Right lobe of liver (tissue), 6 donors: ENCODE data around the gene UTP25. TPM values are rescaled to one million over a fixed set of nuclear protein-coding genes. Genes with fewer than 3 reads are reported as not detected.

ENCODE experiments used
- ATAC-seq, 4 donors: fragments of 200-7000 bp; cut with Tn5 transposase; one replicate each; pipeline ENCODE4 v1.9.1; 2020; ENCODE audit warnings: mild to moderate bottlenecking in 4 of 4, moderate library complexity in 4 of 4
- DNase-seq, 3 donors: peaks; one replicate each; pipeline ENCODE4 v3.0.0-alpha.2; 2020
- H3K27ac ChIP-seq, 3 donors: fragments of 200-600 bp; one replicate each; pipeline ENCODE4 v1.8.0; 2022
- H3K27me3 ChIP-seq, 2 donors: fragments of 200-600 bp; one replicate each; pipeline ENCODE4 v1.8.0; 2022
- H3K36me3 ChIP-seq, 4 donors: fragments of 200-600 bp; sonication (generic) in 1 of 4; one replicate each; pipeline versions ENCODE4 v1.5.1 to v1.8.0; 2017 to 2022; ENCODE audit warnings: control low read depth in 1 of 4
- H3K4me1 ChIP-seq, 4 donors: fragments of 200-600 bp; sonication (generic) in 1 of 4; one replicate each; pipeline versions ENCODE4 v1.5.1 to v1.8.0; 2017 to 2022; ENCODE audit warnings: control low read depth in 1 of 4
- H3K4me3 ChIP-seq, 3 donors: fragments of 200-600 bp; one replicate each; pipeline ENCODE4 v1.8.0; 2022
- H3K9me3 ChIP-seq, 4 donors: fragments of 200-600 bp; sonication (generic) in 1 of 4; one replicate each; pipeline versions ENCODE4 v1.5.1 to v1.8.0; 2017 to 2022; ENCODE audit warnings: control low read depth in 1 of 4
- POLR2A ChIP-seq: fragments of 450-650 bp; IDR thresholded peaks from one replicate; pipeline ENCODE4 v1.6.1; 2017; ENCODE audit warnings: antibody characterized with exemption, mild to moderate bottlenecking
- WGBS: methylation state at CpG from one replicate; pipeline ENCODE4 v1.1.6; 2018; ENCODE audit warnings: low coverage, low lambda C conversion rate; ENCODE audit not compliant: insufficient coverage; ENCODE audit errors: missing lambda C conversion rate; 5-methylcytosine and 5-hydroxymethylcytosine counted together
- intact Hi-C, 2 donors: fragments of 100-400 bp; cut with DNase I; formaldehyde crosslinking; loops; one replicate each; pipeline versions ENCODE4 v1.11.2 to v1.14.1; 2022
- total RNA-seq, 6 experiments: library from RNA; depleted of rRNA in 2 of 6; stranded (reverse); fragments of >200 nt in 2 of 6; fragmentation: NEBNext Ultra II Directional in 3 of 6; extraction: Animal tissue kit (Norgen Biotek cat#: 25700) in 3 of 6; gene quantifications; one replicate each; pipeline versions ENCODE4 v1.1.0 to v1.2.4, GENCODE V29; 2016 to 2023
- TF ChIP-seq, protein P1 (sequence below), 4 donors: fragments of 200-600 bp in 3 of 4; fragments of 450-650 bp in 1 of 4; IDR thresholded peaks; one replicate each; pipeline versions ENCODE4 v1.5.1 to v1.8.0; 2016 to 2022; ENCODE audit warnings: antibody characterized with exemption in 4 of 4, mild to moderate bottlenecking in 2 of 4
- donor health status: DM: no; HTN: yes; CAD: no.
- donor health status: DM: no; HTN: no; CAD: no.
- donor health status: DM: no; HTN: no; CAD: no.
- donor health status: DM: no; HTN: yes; CAD: no.
- donor health status: DM: no; HTN: yes; CAD: no.

Gene UTP25
- total RNA-seq, 6 experiments from 2014 or later: 4.6 to 10.0 (median 6.4) TPM

DNA sequence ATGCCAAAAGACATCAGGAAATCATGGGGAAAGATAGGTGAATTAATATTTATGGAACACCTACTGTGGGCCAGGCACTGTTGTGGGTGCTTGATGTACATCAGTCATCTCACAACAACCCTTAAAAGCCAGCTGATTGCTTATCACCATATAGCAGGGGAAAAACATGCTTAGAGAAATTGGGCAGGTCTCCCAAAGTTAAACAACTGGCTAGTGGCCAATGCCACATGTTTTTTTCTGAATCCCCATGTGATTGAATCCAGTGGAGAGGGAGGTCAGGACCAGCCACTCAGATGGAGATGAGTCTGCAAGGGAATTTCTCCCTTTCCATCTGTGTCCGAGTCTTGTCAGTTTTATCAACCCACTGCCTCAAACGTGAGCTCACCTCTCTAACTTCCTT lies 33.5 kb downstream of the UTP25 start:
- no peak for ATAC-seq
- Histone ChIP-seq H3K4me3 (no peak overlapping the region), H3K27me3 (no peaks in the 10 kb centered on the region), H3K4me1 (no peaks in the 10 kb centered on the region), H3K9me3 (no peaks in the 10 kb centered on the region), H3K36me3 (no peaks in the 10 kb centered on the region), H3K27ac (no peak overlapping the region)
- intact Hi-C loops: loop anchor here in 1 of 2 donors (10.0 kb wide), 1 partner anchor 124 kb away; no protein-coding TSS in a partner anchor
- WGBS: 58% methylated on average over 2 of the region's 2 CpGs
- DNase-seq: no peak
- TF ChIP-seq, protein P1, sequence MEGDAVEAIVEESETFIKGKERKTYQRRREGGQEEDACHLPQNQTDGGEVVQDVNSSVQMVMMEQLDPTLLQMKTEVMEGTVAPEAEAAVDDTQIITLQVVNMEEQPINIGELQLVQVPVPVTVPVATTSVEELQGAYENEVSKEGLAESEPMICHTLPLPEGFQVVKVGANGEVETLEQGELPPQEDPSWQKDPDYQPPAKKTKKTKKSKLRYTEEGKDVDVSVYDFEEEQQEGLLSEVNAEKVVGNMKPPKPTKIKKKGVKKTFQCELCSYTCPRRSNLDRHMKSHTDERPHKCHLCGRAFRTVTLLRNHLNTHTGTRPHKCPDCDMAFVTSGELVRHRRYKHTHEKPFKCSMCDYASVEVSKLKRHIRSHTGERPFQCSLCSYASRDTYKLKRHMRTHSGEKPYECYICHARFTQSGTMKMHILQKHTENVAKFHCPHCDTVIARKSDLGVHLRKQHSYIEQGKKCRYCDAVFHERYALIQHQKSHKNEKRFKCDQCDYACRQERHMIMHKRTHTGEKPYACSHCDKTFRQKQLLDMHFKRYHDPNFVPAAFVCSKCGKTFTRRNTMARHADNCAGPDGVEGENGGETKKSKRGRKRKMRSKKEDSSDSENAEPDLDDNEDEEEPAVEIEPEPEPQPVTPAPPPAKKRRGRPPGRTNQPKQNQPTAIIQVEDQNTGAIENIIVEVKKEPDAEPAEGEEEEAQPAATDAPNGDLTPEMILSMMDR (IDR thresholded peaks at IDR 0.05): no peak
- TF ChIP-seq POLR2A: no peak

DNA sequence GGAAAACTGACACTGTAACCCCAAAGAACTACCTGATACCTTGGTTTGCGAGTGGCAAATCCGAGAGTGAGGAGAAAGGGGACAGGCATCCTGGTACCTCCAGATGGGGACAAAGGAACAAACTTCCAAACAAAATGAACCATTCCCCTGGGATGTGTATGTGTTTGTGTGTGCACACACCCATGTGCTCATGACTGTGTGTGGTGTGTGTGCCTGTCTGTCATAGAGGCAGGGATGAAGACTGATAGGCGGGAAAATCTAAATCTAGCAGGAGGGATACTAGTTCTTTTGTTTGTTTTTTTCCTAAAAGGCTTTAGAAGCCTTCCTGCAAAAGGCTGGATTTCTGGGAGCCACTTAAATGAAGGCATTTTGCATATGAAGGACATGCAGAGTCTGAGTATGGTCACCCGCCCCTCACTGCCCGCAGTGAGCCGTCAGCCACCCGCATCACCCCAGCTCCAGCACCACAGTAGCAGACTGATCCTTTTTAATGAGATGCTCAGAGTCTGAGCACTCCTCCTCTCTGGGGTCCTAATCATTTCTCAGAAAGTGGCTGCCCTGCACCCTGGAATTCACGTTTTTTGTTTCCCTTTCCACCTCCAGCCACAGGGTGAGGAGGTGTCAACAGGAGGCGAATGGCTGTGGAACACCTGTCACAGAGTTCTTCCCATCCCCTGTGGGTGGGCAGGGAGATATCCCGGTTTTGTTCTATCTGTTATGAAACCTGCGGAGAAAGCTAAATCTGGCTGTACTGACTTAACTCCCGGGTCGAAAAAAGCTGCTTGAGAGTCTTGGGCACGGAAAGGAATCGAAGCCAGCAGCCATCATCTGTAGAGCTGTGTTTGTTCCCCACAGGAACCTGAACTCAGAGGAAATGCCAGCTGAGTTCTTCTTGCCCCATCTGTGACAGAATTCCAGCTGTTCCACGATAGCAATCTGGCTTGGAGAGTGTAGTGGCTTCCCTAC lies 34.9 kb downstream of the UTP25 start:
- DNase-seq (no peak), ATAC-seq (no peak)
- Histone ChIP-seq H3K27ac (no peak overlapping the region), H3K27me3 (no peaks in the 10 kb centered on the region), H3K9me3 (no peaks in the 10 kb centered on the region), H3K36me3 (no peaks in the 10 kb centered on the region), H3K4me3 (no peak overlapping the region), H3K4me1 (no peaks in the 10 kb centered on the region)
- 34% methylated on average over 9 of the region's 16 CpGs for WGBS
- TF ChIP-seq, protein P1 (IDR thresholded peaks at IDR 0.05): no peak
- no peak for TF ChIP-seq POLR2A
- intact Hi-C loops: loop anchor here in 1 of 2 donors (10.0 kb wide), 1 partner anchor 122 kb away; no protein-coding TSS in a partner anchor

DNA sequence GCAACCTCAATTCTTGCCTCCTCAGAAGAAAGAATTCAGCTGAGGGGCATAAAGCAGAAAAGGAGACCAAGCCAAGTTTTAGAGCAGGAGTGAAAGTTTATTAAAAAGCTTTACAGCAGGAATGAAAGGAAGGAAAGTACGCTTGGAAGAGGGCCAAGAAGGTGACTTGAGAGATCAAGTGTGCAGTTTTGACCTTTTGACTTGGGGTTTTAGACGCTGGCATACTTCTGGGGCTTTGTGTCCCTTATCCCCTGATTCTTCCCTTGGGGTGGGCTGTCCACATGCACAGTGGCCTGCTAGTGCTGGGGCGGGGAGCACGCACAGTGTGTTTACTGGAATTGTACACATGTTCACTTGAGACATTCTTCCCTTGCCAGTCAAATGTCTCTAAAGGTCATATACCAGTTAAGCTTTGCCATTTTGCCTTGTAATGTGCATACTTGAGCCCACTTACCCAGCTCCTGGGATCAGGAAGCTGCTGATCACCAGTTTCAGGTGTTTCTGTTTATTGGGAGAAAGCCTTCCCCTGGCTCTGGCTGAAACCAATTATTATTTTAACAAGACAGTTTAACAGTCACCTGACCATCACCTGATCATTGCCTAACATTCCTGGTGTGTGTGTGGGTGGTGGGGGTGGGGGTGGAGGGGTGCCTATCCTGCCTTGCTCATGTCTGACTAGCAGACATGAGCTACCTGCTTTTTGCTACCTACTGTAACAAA lies 36.2 kb downstream of the UTP25 start:
- H3K4me3 ChIP-seq: no peak overlapping the region
- no peaks in the 10 kb centered on the region for H3K27me3 ChIP-seq
- TF ChIP-seq, protein P1 (IDR thresholded peaks at IDR 0.05): no peak
- no peak for TF ChIP-seq POLR2A
- no peak for DNase-seq
- H3K27ac ChIP-seq: no peak overlapping the region
- H3K9me3 ChIP-seq: no peaks in the 10 kb centered on the region
- no peaks in the 10 kb centered on the region for H3K4me1 ChIP-seq
- ATAC-seq: no peak
- intact Hi-C loops: loop anchor here in 1 of 2 donors (10.0 kb wide), 1 partner anchor 121 kb away; no protein-coding TSS in a partner anchor
- no peaks in the 10 kb centered on the region for H3K36me3 ChIP-seq
- WGBS: 40% methylated on average over 3 of the region's 4 CpGs

- DNase-seq (no peak), ATAC-seq (no peak)
- H3K36me3 ChIP-seq: no peaks in the 10 kb centered on the region
- intact Hi-C loops: loop anchor here in 1 of 2 donors (10.0 kb wide), 1 partner anchor 119 kb away; no protein-coding TSS in a partner anchor
- 38% methylated on average over 1 of the region's 1 CpG for WGBS
- H3K4me3 ChIP-seq: no peak overlapping the region
- H3K9me3 ChIP-seq: no peaks in the 10 kb centered on the region
- H3K4me1 ChIP-seq: no peaks in the 10 kb centered on the region
- no peak overlapping the region for H3K27ac ChIP-seq
- TF ChIP-seq, protein P1 (IDR thresholded peaks at IDR 0.05): no peak
- TF ChIP-seq POLR2A: no peak
- no peaks in the 10 kb centered on the region for H3K27me3 ChIP-seq
These were observed 38.4 kb downstream of the UTP25 start for GRCh38 chr1:209866201-209866600.
